IMR-90 (cell line): Measurements from ENCODE around the gene SMG5. TPM values are rescaled to one million over a fixed set of nuclear protein-coding genes. Genes with fewer than 3 reads are reported as not detected.

Experiments used
- ATAC-seq: fragments of 200-7000 bp; cut with Tn5 transposase; 2 replicates; pipeline ENCODE4 v1.9.1; 2020; ENCODE audit warnings: low read depth, mild to moderate bottlenecking, moderate library complexity
- BruUV-seq: library from RNA; stranded (reverse); fragments of 400-500 nt; replicated peaks from 2 replicates; lab custom pipeline; 2021; lab: Mats Ljungman, UMichigan
- CTCF ChIA-PET: fragments of 300-600 bp; formaldehyde crosslinking; extraction: SDS; loops from one replicate; lab custom pipeline; 2021; ENCODE audit warnings: antibody characterized with exemption; lab: Yijun Ruan, JAX
- POLR2A ChIA-PET: fragments of 300-600 bp; sonication (Branson Sonifier 250); formaldehyde crosslinking; loops from one replicate; lab custom pipeline; 2022; ENCODE audit warnings: antibody characterized with exemption; ENCODE audit not compliant: unreplicated experiment; lab: Charles Lee
- DNase-seq: peaks from one replicate; pipeline ENCODE4 v3.0.0; 2013
- H2AFZ ChIP-seq: replicated peaks from 2 replicates; pipeline ENCODE3; 2013; ENCODE audit warnings: low read length, mild to moderate bottlenecking; ENCODE audit not compliant: poor library complexity
- H2AK5ac ChIP-seq: 2 replicates; pipeline ENCODE4 v1.6.1; 2013; ENCODE audit warnings: low read depth, low read length, inconsistent platforms
- H2AK9ac ChIP-seq: replicated peaks from 2 replicates; pipeline ENCODE3; 2013; ENCODE audit warnings: mild to moderate bottlenecking, low read depth, low read length, moderate library complexity; ENCODE audit not compliant: poor library complexity
- H2BK120ac ChIP-seq: 2 replicates; pipeline ENCODE4 v1.6.1; 2013; ENCODE audit warnings: low read depth, low read length, inconsistent platforms
- H2BK15ac ChIP-seq: 3 replicates; pipeline ENCODE4 v1.6.1; 2013; ENCODE audit warnings: low read depth, low read length, inconsistent platforms
- H2BK20ac ChIP-seq: 2 replicates; pipeline ENCODE4 v1.6.1; 2013; ENCODE audit warnings: low read depth, mild to moderate bottlenecking, inconsistent platforms, low read length, moderate library complexity
- H2BK5ac ChIP-seq: 2 replicates; pipeline ENCODE4 v1.6.1; 2013; ENCODE audit warnings: mild to moderate bottlenecking, low read depth, low read length, inconsistent platforms; ENCODE audit not compliant: poor library complexity, severe bottlenecking
- H3K14ac ChIP-seq: replicated peaks from 2 replicates; pipeline ENCODE4 v1.6.1; 2013; ENCODE audit warnings: low read depth, low read length, inconsistent platforms
- H3K18ac ChIP-seq: 2 replicates; pipeline ENCODE4 v1.6.1; 2013; ENCODE audit warnings: low read depth, low read length, control low read depth
- H3K23ac ChIP-seq: 2 replicates; pipeline ENCODE4 v1.6.1; 2013; ENCODE audit warnings: low read depth, low read length, inconsistent platforms
- H3K27ac ChIP-seq: 2 replicates; pipeline ENCODE4 v1.5.1; 2013; ENCODE audit warnings: mild to moderate bottlenecking, control low read depth, low read length; ENCODE audit not compliant: insufficient read depth
- H3K27me3 ChIP-seq: 2 replicates; pipeline ENCODE4 v1.6.1; 2013; ENCODE audit warnings: low read length; ENCODE audit not compliant: control insufficient read depth, insufficient read depth
- H3K36me3 ChIP-seq: 2 replicates; pipeline ENCODE4 v1.6.1; 2013; ENCODE audit warnings: low read length, mixed read lengths; ENCODE audit not compliant: control insufficient read depth, insufficient read depth
- H3K4ac ChIP-seq: 2 replicates; pipeline ENCODE4 v1.6.1; 2013; ENCODE audit warnings: low read depth, low read length, inconsistent platforms
- H3K4me1 ChIP-seq: 2 replicates; pipeline ENCODE4 v1.6.1; 2013; ENCODE audit warnings: low read length, mixed read lengths; ENCODE audit not compliant: control insufficient read depth, insufficient read depth
- H3K4me2 ChIP-seq: 2 replicates; pipeline ENCODE4 v1.6.1; 2013; ENCODE audit warnings: low read depth, mild to moderate bottlenecking, control low read depth, low read length, moderate library complexity
- H3K4me3 ChIP-seq: 2 replicates; pipeline ENCODE4 v1.5.1; 2013; ENCODE audit warnings: low read depth, mild to moderate bottlenecking, control low read depth, low read length, moderate library complexity; ENCODE audit not compliant: insufficient read depth
- H3K56ac ChIP-seq: 2 replicates; pipeline ENCODE4 v1.6.1; 2013; ENCODE audit warnings: low read length, inconsistent platforms; ENCODE audit not compliant: insufficient read depth; ENCODE audit errors: extremely low read depth
- H3K79me1 ChIP-seq, 2 experiments: 2 replicates each; pipeline ENCODE4 v1.6.1; 2013; ENCODE audit warnings: low read length in 2 of 2, inconsistent platforms in 1 of 2, low read depth in 1 of 2
- H3K9ac ChIP-seq: 2 replicates; pipeline ENCODE4 v1.6.1; 2013; ENCODE audit warnings: low read depth, low read length, control low read depth
- H3K9me1 ChIP-seq: 2 replicates; pipeline ENCODE4 v1.6.1; 2013; ENCODE audit warnings: low read length, inconsistent platforms; ENCODE audit not compliant: insufficient read depth
- H3K9me3 ChIP-seq: 2 replicates; pipeline ENCODE4 v1.6.1; 2013; ENCODE audit warnings: low read length; ENCODE audit not compliant: control insufficient read depth, insufficient read depth
- H4K20me1 ChIP-seq: 2 replicates; pipeline ENCODE4 v1.6.1; 2013; ENCODE audit warnings: low read length, inconsistent platforms; ENCODE audit not compliant: insufficient read depth
- H4K5ac ChIP-seq: 2 replicates; pipeline ENCODE4 v1.6.1; 2013; ENCODE audit warnings: mild to moderate bottlenecking, low read depth, low read length, control low read depth
- H4K8ac ChIP-seq, 2 experiments: 2 replicates each; pipeline ENCODE4 v1.6.1; 2013; ENCODE audit warnings: low read depth in 2 of 2, low read length in 2 of 2, control low read depth in 1 of 2, inconsistent platforms in 1 of 2
- H4K91ac ChIP-seq: 2 replicates; pipeline ENCODE4 v1.6.1; 2013; ENCODE audit warnings: low read depth, low read length, inconsistent platforms; ENCODE audit not compliant: insufficient read depth
- CHD1 ChIP-seq: IDR thresholded peaks from 2 replicates; pipeline ENCODE4 v1.6.1; 2012; ENCODE audit warnings: low read depth, low read length, improper control_type of control experiment
- CTCF ChIP-seq: conservative IDR thresholded peaks from 2 replicates; pipeline ENCODE4 v1.5.1; 2012; ENCODE audit warnings: mild to moderate bottlenecking, low read depth, low read length, improper control_type of control experiment
- MXI1 ChIP-seq: IDR thresholded peaks from 2 replicates; pipeline ENCODE4 v1.6.1; 2012; ENCODE audit warnings: low read depth, mild to moderate bottlenecking, low read length, moderate library complexity, borderline replicate concordance
- POLR2A ChIP-seq: IDR thresholded peaks from 2 replicates; pipeline ENCODE4 v1.6.1; 2012; ENCODE audit warnings: mild to moderate bottlenecking, low read depth, low read length
- SMC3 ChIP-seq: fragments of 150-350 bp; IDR thresholded peaks from 2 replicates; pipeline ENCODE4 v1.6.1; 2016; ENCODE audit warnings: low read depth, mild to moderate bottlenecking, antibody characterized with exemption, low read length, moderate library complexity
- WGBS, 2 experiments: methylation state at CpG; one replicate each; pipeline versions ENCODE4 v1.1.5 to v1.1.7; 2013; ENCODE audit warnings: missing lambda C conversion rate in 2 of 2; ENCODE audit not compliant: insufficient read length in 1 of 2; ENCODE audit errors: extremely low coverage in 2 of 2; 5-methylcytosine and 5-hydroxymethylcytosine counted together
- dilution Hi-C: fragments of 300-500 bp; cut with HindIII; formaldehyde crosslinking; loops from one replicate; pipeline ENCODE4 v1.14.3; 2018; ENCODE audit warnings: low sequenced_read_pairs; ENCODE audit not compliant: unreplicated experiment
- in situ Hi-C: fragments of 300-500 bp; cut with MboI; formaldehyde crosslinking; loops from 3 replicates; pipeline ENCODE4 v1.14.3; 2019; ENCODE audit warnings: low sequenced_read_pairs, inconsistent platforms, mixed read lengths
- intact Hi-C: fragments of 100-400 bp; cut with micrococcal nuclease; formaldehyde crosslinking; loops from 2 replicates; pipeline ENCODE4 v1.10.0; 2022
- polyA plus RNA-seq, 3 experiments: library from polyadenylated mRNA; depleted of rRNA; stranded (reverse); fragments of >200 nt; gene quantifications; 2 replicates each; pipeline ENCODE4 v1.2.3, GENCODE V29; 2012; ENCODE audit warnings: low replicate concordance in 1 of 3
- total RNA-seq: library from RNA; depleted of rRNA; stranded (reverse); fragments of >200 nt; gene quantifications from 2 replicates; pipeline ENCODE4 v1.2.3, GENCODE V29; 2012

Gene SMG5
- total and polyA plus RNA-seq, 2 of the 4 experiments (the other 2 are of a cell fraction), result 34.7 to 37.3 TPM

GRCh38 chr1:156247460-156248322 lies 34.9 kb downstream of the SMG5 start, which contains the start of gene PAQR6:
TSS of gene PAQR6 (minus strand) at chr1:156248056. CDS start at chr1:156246731, 1,325 bp downstream.
- intact Hi-C loops, result no loop called here
- Histone ChIP-seq H2BK5ac (no peak within 1 kb of the TSS), H3K36me3 (peaks cover 37% of the 10 kb centered on the region), H2AK5ac (no peak within 1 kb of the TSS), H3K4me2 (no peak within 1 kb of the TSS), H3K4me3 (no peak within 1 kb of the TSS), H2BK15ac (no peak within 1 kb of the TSS), H2BK20ac (no peak within 1 kb of the TSS), H2AFZ (no peak within 1 kb of the TSS), H3K18ac (no peak within 1 kb of the TSS), H3K56ac (no peak within 1 kb of the TSS), H3K9me1 (no peaks in the 10 kb centered on the region), H4K5ac (no peak within 1 kb of the TSS), H2BK120ac (no peak within 1 kb of the TSS), H4K8ac (no peak within 1 kb of the TSS), H4K91ac (no peak within 1 kb of the TSS), H3K14ac (no peak within 1 kb of the TSS), H3K4me1 (peaks cover 2% of the 10 kb centered on the region; the same call in 1 of the 2 replicates), H3K4ac (no peak within 1 kb of the TSS), H3K9me3 (no peaks in the 10 kb centered on the region), H3K23ac (0 out of 2 replicates have a peak within 1 kb of the TSS, but pooled peaks have one; percentile 10), H3K9ac (no peak within 1 kb of the TSS), H4K20me1 (no peaks in the 10 kb centered on the region; the same call in none of the 2 replicates), H2AK9ac (peak within 1 kb of the TSS; percentile 44), H3K27me3 (peaks cover 12% of the 10 kb centered on the region; the same call in 1 of the 2 replicates), H3K79me1 (no peaks in the 10 kb centered on the region), H3K27ac (no peak within 1 kb of the TSS)
- BruUV-seq, result no TSS peak
- ChIA-PET CTCF (no interaction called here), POLR2A (interaction anchor here (0.6 kb wide), 1 partner anchor 35 kb away, joined by 4 read pairs; the partner anchor contains the start of gene SMG5)
- 65% methylated on average over 4 of the region's 16 CpGs; no CpG with 5 or more reads in 1 of the 2 experiments for WGBS, 2 experiments
- ATAC-seq, result no peak; the same call in 1 of the 2 replicates
- no peak for TF ChIP-seq POLR2A
- no peak for TF ChIP-seq MXI1
- TF ChIP-seq CTCF, result no peak
- TF ChIP-seq CHD1, result no peak
- no peak for TF ChIP-seq SMC3
- in situ Hi-C loops, result no loop called here
- dilution Hi-C loops, result no loop called here
- DNase-seq, result no peak
